IMR-90 (cell line): ENCODE data around the gene TTC21A. TPM values are rescaled to one million over a fixed set of nuclear protein-coding genes. Genes with fewer than 3 reads are reported as not detected.

Experiments used
- ATAC-seq: fragments of 200-7000 bp; cut with Tn5 transposase; 2 replicates; pipeline ENCODE4 v1.9.1; 2020; ENCODE audit warnings: low read depth, mild to moderate bottlenecking, moderate library complexity
- BruUV-seq: library from RNA; stranded (reverse); fragments of 400-500 nt; replicated peaks from 2 replicates; lab custom pipeline; 2021; lab: Mats Ljungman, UMichigan
- CTCF ChIA-PET: fragments of 300-600 bp; formaldehyde crosslinking; extraction: SDS; loops from one replicate; lab custom pipeline; 2021; ENCODE audit warnings: antibody characterized with exemption; lab: Yijun Ruan, JAX
- POLR2A ChIA-PET: fragments of 300-600 bp; sonication (Branson Sonifier 250); formaldehyde crosslinking; loops from one replicate; lab custom pipeline; 2022; ENCODE audit warnings: antibody characterized with exemption; ENCODE audit not compliant: unreplicated experiment; lab: Charles Lee
- DNase-seq: peaks from one replicate; pipeline ENCODE4 v3.0.0; 2013
- H2AFZ ChIP-seq: replicated peaks from 2 replicates; pipeline ENCODE3; 2013; ENCODE audit warnings: low read length, mild to moderate bottlenecking; ENCODE audit not compliant: poor library complexity
- H2AK5ac ChIP-seq: 2 replicates; pipeline ENCODE4 v1.6.1; 2013; ENCODE audit warnings: low read depth, low read length, inconsistent platforms
- H2AK9ac ChIP-seq: replicated peaks from 2 replicates; pipeline ENCODE3; 2013; ENCODE audit warnings: mild to moderate bottlenecking, low read depth, low read length, moderate library complexity; ENCODE audit not compliant: poor library complexity
- H2BK120ac ChIP-seq: 2 replicates; pipeline ENCODE4 v1.6.1; 2013; ENCODE audit warnings: low read depth, low read length, inconsistent platforms
- H2BK15ac ChIP-seq: 3 replicates; pipeline ENCODE4 v1.6.1; 2013; ENCODE audit warnings: low read depth, low read length, inconsistent platforms
- H2BK20ac ChIP-seq: 2 replicates; pipeline ENCODE4 v1.6.1; 2013; ENCODE audit warnings: low read depth, mild to moderate bottlenecking, inconsistent platforms, low read length, moderate library complexity
- H2BK5ac ChIP-seq: 2 replicates; pipeline ENCODE4 v1.6.1; 2013; ENCODE audit warnings: mild to moderate bottlenecking, low read depth, low read length, inconsistent platforms; ENCODE audit not compliant: poor library complexity, severe bottlenecking
- H3K14ac ChIP-seq: replicated peaks from 2 replicates; pipeline ENCODE4 v1.6.1; 2013; ENCODE audit warnings: low read depth, low read length, inconsistent platforms
- H3K18ac ChIP-seq: 2 replicates; pipeline ENCODE4 v1.6.1; 2013; ENCODE audit warnings: low read depth, low read length, control low read depth
- H3K23ac ChIP-seq: 2 replicates; pipeline ENCODE4 v1.6.1; 2013; ENCODE audit warnings: low read depth, low read length, inconsistent platforms
- H3K27ac ChIP-seq: 2 replicates; pipeline ENCODE4 v1.5.1; 2013; ENCODE audit warnings: mild to moderate bottlenecking, control low read depth, low read length; ENCODE audit not compliant: insufficient read depth
- H3K27me3 ChIP-seq: 2 replicates; pipeline ENCODE4 v1.6.1; 2013; ENCODE audit warnings: low read length; ENCODE audit not compliant: control insufficient read depth, insufficient read depth
- H3K36me3 ChIP-seq: 2 replicates; pipeline ENCODE4 v1.6.1; 2013; ENCODE audit warnings: low read length, mixed read lengths; ENCODE audit not compliant: control insufficient read depth, insufficient read depth
- H3K4ac ChIP-seq: 2 replicates; pipeline ENCODE4 v1.6.1; 2013; ENCODE audit warnings: low read depth, low read length, inconsistent platforms
- H3K4me1 ChIP-seq: 2 replicates; pipeline ENCODE4 v1.6.1; 2013; ENCODE audit warnings: low read length, mixed read lengths; ENCODE audit not compliant: control insufficient read depth, insufficient read depth
- H3K4me2 ChIP-seq: 2 replicates; pipeline ENCODE4 v1.6.1; 2013; ENCODE audit warnings: low read depth, mild to moderate bottlenecking, control low read depth, low read length, moderate library complexity
- H3K4me3 ChIP-seq: 2 replicates; pipeline ENCODE4 v1.5.1; 2013; ENCODE audit warnings: low read depth, mild to moderate bottlenecking, control low read depth, low read length, moderate library complexity; ENCODE audit not compliant: insufficient read depth
- H3K56ac ChIP-seq: 2 replicates; pipeline ENCODE4 v1.6.1; 2013; ENCODE audit warnings: low read length, inconsistent platforms; ENCODE audit not compliant: insufficient read depth; ENCODE audit errors: extremely low read depth
- H3K79me1 ChIP-seq, 2 experiments: 2 replicates each; pipeline ENCODE4 v1.6.1; 2013; ENCODE audit warnings: low read length in 2 of 2, inconsistent platforms in 1 of 2, low read depth in 1 of 2
- H3K9ac ChIP-seq: 2 replicates; pipeline ENCODE4 v1.6.1; 2013; ENCODE audit warnings: low read depth, low read length, control low read depth
- H3K9me1 ChIP-seq: 2 replicates; pipeline ENCODE4 v1.6.1; 2013; ENCODE audit warnings: low read length, inconsistent platforms; ENCODE audit not compliant: insufficient read depth
- H3K9me3 ChIP-seq: 2 replicates; pipeline ENCODE4 v1.6.1; 2013; ENCODE audit warnings: low read length; ENCODE audit not compliant: control insufficient read depth, insufficient read depth
- H4K20me1 ChIP-seq: 2 replicates; pipeline ENCODE4 v1.6.1; 2013; ENCODE audit warnings: low read length, inconsistent platforms; ENCODE audit not compliant: insufficient read depth
- H4K5ac ChIP-seq: 2 replicates; pipeline ENCODE4 v1.6.1; 2013; ENCODE audit warnings: mild to moderate bottlenecking, low read depth, low read length, control low read depth
- H4K8ac ChIP-seq, 2 experiments: 2 replicates each; pipeline ENCODE4 v1.6.1; 2013; ENCODE audit warnings: low read depth in 2 of 2, low read length in 2 of 2, control low read depth in 1 of 2, inconsistent platforms in 1 of 2
- H4K91ac ChIP-seq: 2 replicates; pipeline ENCODE4 v1.6.1; 2013; ENCODE audit warnings: low read depth, low read length, inconsistent platforms; ENCODE audit not compliant: insufficient read depth
- RAD21 ChIP-seq: IDR thresholded peaks from 2 replicates; pipeline ENCODE4 v1.6.1; 2012; ENCODE audit warnings: low read length, improper control_type of control experiment
- WGBS, 2 experiments: methylation state at CpG; one replicate each; pipeline versions ENCODE4 v1.1.5 to v1.1.7; 2013; ENCODE audit warnings: missing lambda C conversion rate in 2 of 2; ENCODE audit not compliant: insufficient read length in 1 of 2; ENCODE audit errors: extremely low coverage in 2 of 2; 5-methylcytosine and 5-hydroxymethylcytosine counted together
- dilution Hi-C: fragments of 300-500 bp; cut with HindIII; formaldehyde crosslinking; loops from one replicate; pipeline ENCODE4 v1.14.3; 2018; ENCODE audit warnings: low sequenced_read_pairs; ENCODE audit not compliant: unreplicated experiment
- in situ Hi-C: fragments of 300-500 bp; cut with MboI; formaldehyde crosslinking; loops from 3 replicates; pipeline ENCODE4 v1.14.3; 2019; ENCODE audit warnings: low sequenced_read_pairs, inconsistent platforms, mixed read lengths
- intact Hi-C: fragments of 100-400 bp; cut with micrococcal nuclease; formaldehyde crosslinking; loops from 2 replicates; pipeline ENCODE4 v1.10.0; 2022
- polyA plus RNA-seq, 3 experiments: library from polyadenylated mRNA; depleted of rRNA; stranded (reverse); fragments of >200 nt; gene quantifications; 2 replicates each; pipeline ENCODE4 v1.2.3, GENCODE V29; 2012; ENCODE audit warnings: low replicate concordance in 1 of 3
- total RNA-seq: library from RNA; depleted of rRNA; stranded (reverse); fragments of >200 nt; gene quantifications from 2 replicates; pipeline ENCODE4 v1.2.3, GENCODE V29; 2012
- TF ChIP-seq, protein P1 (sequence below): conservative IDR thresholded peaks from 2 replicates; pipeline ENCODE4 v1.5.1; 2012; ENCODE audit warnings: mild to moderate bottlenecking, low read depth, low read length, improper control_type of control experiment
- TF ChIP-seq, protein P2 (sequence below): fragments of 150-350 bp; IDR thresholded peaks from 2 replicates; pipeline ENCODE4 v1.6.1; 2017; ENCODE audit warnings: mild to moderate bottlenecking, antibody characterized with exemption, low read length, low read depth

Gene TTC21A
- total and polyA plus RNA-seq, 2 of the 4 experiments (the other 2 are of a cell fraction), result 0.90 to 1.8 TPM

DNA sequence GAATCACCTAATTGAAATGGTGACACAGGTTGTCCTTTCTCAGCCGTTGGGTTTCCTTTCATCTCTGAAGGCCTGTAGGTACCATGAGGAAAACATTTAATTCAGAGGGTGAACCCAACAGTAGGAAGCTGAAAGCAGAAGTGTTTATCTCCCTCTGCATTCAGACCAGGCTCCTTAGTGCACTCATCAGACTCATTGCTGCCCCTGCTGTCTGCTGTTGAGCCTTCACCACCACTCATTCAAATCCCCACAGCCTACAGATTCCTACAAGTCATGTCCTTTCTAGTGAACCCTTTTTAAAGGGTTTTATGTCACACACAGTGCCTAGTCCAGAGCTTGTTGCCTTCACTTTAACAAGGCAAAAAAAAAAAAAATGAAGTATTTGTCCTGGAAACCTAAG, 42.3 kb upstream of the TTC21A start:
- H4K20me1 ChIP-seq, result peaks cover 4% of the 10 kb centered on the region; the same call in 1 of the 2 replicates
- H4K8ac ChIP-seq, result peak overlapping the region in 1 of 2 experiments; percentile 18; a peak in 1 of 4 replicates
- H4K91ac ChIP-seq, result 0 out of 2 replicates have a peak overlapping the region, but pooled peaks have one; percentile 7
- peaks cover 2% of the 10 kb centered on the region; the same call in 1 of the 2 replicates for H3K4me1 ChIP-seq
- H2AFZ ChIP-seq, result no peak overlapping the region
- no peak overlapping the region; the same call in 1 of the 2 replicates for H3K56ac ChIP-seq
- no peak overlapping the region for H2AK9ac ChIP-seq
- ATAC-seq, result peak; percentile 97
- H4K5ac ChIP-seq, result no peak overlapping the region
- H2BK20ac ChIP-seq, result peak overlapping the region; percentile 8; the same call in 1 of the 2 replicates
- in situ Hi-C loops (no loop called here), intact Hi-C loops (no loop called here), dilution Hi-C loops (no loop called here)
- BruUV-seq, result no TSS peak
- no peaks in the 10 kb centered on the region for H3K27me3 ChIP-seq
- H2BK120ac ChIP-seq, result no peak overlapping the region
- H3K9ac ChIP-seq, result no peak overlapping the region
- WGBS, 2 experiments, result no CpG with 5 or more reads among the region's 1 CpG
- peak; percentile 60 for DNase-seq
- H2BK15ac ChIP-seq, result no peak overlapping the region
- H3K9me3 ChIP-seq, result no peaks in the 10 kb centered on the region
- H3K36me3 ChIP-seq, result peaks cover 10% of the 10 kb centered on the region; the same call in 1 of the 2 replicates
- H3K23ac ChIP-seq, result 0 out of 2 replicates have a peak overlapping the region, but pooled peaks have one; percentile 19
- H2BK5ac ChIP-seq, result peak overlapping the region; percentile 52
- TF ChIP-seq, protein P1, sequence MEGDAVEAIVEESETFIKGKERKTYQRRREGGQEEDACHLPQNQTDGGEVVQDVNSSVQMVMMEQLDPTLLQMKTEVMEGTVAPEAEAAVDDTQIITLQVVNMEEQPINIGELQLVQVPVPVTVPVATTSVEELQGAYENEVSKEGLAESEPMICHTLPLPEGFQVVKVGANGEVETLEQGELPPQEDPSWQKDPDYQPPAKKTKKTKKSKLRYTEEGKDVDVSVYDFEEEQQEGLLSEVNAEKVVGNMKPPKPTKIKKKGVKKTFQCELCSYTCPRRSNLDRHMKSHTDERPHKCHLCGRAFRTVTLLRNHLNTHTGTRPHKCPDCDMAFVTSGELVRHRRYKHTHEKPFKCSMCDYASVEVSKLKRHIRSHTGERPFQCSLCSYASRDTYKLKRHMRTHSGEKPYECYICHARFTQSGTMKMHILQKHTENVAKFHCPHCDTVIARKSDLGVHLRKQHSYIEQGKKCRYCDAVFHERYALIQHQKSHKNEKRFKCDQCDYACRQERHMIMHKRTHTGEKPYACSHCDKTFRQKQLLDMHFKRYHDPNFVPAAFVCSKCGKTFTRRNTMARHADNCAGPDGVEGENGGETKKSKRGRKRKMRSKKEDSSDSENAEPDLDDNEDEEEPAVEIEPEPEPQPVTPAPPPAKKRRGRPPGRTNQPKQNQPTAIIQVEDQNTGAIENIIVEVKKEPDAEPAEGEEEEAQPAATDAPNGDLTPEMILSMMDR, result peak; percentile 52
- peak; percentile 33; the same call in 1 of the 2 replicates for TF ChIP-seq RAD21
- TF ChIP-seq, protein P2, sequence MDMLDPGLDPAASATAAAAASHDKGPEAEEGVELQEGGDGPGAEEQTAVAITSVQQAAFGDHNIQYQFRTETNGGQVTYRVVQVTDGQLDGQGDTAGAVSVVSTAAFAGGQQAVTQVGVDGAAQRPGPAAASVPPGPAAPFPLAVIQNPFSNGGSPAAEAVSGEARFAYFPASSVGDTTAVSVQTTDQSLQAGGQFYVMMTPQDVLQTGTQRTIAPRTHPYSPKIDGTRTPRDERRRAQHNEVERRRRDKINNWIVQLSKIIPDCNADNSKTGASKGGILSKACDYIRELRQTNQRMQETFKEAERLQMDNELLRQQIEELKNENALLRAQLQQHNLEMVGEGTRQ, result no peak
- no peak overlapping the region for H2AK5ac ChIP-seq
- no peaks in the 10 kb centered on the region for H3K9me1 ChIP-seq
- no peak overlapping the region; the same call in 1 of the 2 replicates for H3K4ac ChIP-seq
- no peak overlapping the region for H3K4me3 ChIP-seq
- H3K14ac ChIP-seq, result no peak overlapping the region
- H3K4me2 ChIP-seq, result peak overlapping the region; percentile 25; the same call in 1 of the 2 replicates
- ChIA-PET CTCF (interaction anchor here (0.6 to 1.1 kb wide), 9 partner anchors 9 to 616 kb away, joined by 3 to 5 read pairs (median 3); no protein-coding TSS in a partner anchor), POLR2A (no interaction called here)
- no peak overlapping the region for H3K27ac ChIP-seq
- H3K79me1 ChIP-seq, result peaks cover 17 to 24% of the 10 kb centered on the region in 2 experiments; a peak in 3 of 4 replicates
- H3K18ac ChIP-seq, result no peak overlapping the region; the same call in 1 of the 2 replicates
